A549 (cell line): ENCODE data around the gene TEX29.

Experiments
- CHD2 ChIP-seq: fragments of 150-350 bp; IDR thresholded peaks from 2 replicates; pipeline ENCODE4 v1.6.1; 2014; ENCODE audit warnings: low read length; ENCODE audit not compliant: partially characterized antibody
- CTCF ChIP-seq: fragments of >200 bp; sonication (Bioruptor Twin); formaldehyde crosslinking; IDR thresholded peaks from 3 replicates; pipeline ENCODE4 v1.5.1; 2016
- RAD21 ChIP-seq, 2 experiments: fragments of >200 bp in 1 of 2; sonication (Bioruptor Twin) in 1 of 2; formaldehyde crosslinking in 1 of 2; IDR thresholded peaks in 1 of 2; conservative IDR thresholded peaks in 1 of 2; 2 replicates in 1 of 2; 3 replicates in 1 of 2; pipeline ENCODE4 v1.6.1; 2012 to 2018; ENCODE audit warnings: inconsistent platforms in 1 of 2
- ZFP36 ChIP-seq: fragments of 450-650 bp; IDR thresholded peaks from 2 replicates; pipeline ENCODE4 v1.6.1; 2014; ENCODE audit warnings: borderline replicate concordance; ENCODE audit not compliant: partially characterized antibody

GRCh38 chr13:111281751-111282311, 38.6 kb upstream of the TEX29 start:
- TF ChIP-seq CTCF (no peak), CHD2 (no peak), RAD21 (conservative IDR thresholded peaks at IDR 0.05 in 1 of 2, IDR thresholded peaks at IDR 0.05 in 1 of 2) (no peak), ZFP36 (no peak)
